NCI-H2196 (cell line): ENCODE measurements around the gene IGIP.

Experiments used
- DNase-seq: peaks from one replicate; lab custom pipeline; 2025; ENCODE audit not compliant: unreplicated experiment; lab: John Stamatoyannopoulos, UW

Gene IGIP

DNA sequence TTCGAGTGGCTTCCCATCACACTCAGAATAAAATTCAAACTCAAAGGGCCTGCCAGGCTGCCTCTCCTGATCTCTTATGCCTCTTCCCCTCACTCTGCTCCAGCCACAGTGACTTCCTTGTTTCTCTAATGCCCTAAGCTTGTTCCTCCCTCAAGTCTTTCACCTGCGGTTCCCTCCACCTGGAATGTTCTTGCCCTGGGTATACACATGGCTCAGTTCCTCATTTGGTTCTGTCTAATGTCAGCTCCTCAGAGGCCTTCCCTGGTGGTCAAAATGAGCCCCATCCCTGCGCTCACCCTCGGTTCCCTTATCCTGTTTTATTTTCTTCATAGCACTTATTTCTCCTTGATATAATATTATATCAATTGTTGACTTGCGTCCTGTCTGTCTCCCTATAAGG lies 36.5 kb downstream of the IGIP start:
- DNase-seq: no peak

DNA sequence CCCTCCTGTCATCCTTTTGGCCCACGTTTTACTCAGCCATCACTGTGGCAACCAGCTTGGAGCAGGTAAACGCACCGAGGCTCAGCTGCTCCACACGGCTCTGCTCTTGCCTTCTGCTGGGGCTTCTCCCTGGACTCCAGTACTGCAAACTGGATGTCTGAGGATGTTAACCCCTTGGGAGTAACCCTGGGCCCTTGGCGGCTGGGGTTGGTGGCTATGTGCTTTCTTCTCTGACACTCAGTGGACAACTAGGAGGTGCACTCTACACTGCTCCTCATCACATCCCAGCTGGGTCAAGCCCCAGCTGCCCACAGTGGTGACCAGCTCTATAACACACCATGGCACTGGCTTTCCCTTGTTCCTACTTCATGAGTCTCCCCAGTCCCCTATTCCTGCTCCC lies 37.0 kb downstream of the IGIP start:
- DNase-seq: no peak

DNA sequence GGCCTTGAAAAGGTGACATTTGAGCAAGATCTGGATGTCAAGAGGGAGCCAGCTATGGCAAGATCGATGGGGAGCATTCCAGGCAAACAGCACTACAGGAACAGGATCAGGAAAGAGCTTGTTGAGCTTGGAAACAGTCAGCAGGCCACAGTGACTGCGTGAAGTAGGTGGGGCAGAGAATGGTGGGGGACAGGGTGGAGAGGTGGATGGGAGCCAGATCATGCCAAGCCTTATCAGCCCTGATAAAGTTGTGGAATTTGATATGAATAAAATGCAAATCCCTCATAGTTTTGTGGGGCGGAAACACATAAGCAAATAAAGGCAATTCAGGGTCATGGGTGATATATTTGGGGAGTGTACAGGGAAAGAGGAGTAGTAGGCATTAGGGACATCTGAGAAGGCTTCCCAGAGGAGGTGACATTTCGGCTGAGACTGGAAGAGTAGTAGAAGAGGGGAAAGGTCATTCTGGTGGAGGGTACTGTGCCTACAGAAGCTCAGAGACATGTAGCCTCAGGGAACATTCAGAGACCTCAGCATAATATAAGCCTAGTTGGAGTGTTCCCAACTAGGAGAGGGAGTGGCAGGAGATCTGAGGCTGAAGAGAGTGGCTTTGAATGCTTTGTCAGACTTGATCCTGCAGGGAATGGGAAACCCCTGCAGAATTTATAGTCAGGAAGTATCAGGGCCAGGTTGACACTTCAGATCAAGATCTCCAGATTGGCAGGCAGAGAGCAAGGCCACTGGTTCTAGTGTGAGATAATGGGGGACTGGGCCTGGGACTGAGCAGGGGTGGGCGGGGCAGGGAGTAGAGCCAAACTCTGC lies 39.6 kb downstream of the IGIP start:
- no peak for DNase-seq

DNA sequence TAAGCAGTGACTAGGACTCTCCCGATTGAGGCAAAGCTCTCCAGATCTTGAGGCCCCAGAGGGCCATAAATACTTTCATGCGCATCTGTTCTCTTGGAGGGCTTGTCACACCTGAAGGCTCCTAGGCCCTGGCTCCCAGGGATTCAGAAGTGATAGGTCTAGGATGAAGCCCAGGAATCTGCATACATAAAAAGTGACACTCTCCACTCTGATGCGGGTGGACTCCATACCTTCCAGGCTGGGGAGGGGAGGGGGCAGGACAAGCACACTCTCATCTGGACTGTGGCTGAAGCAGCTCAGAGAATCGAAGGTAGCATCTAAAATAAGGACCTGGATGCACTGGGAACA lies 40.2 kb downstream of the IGIP start:
- DNase-seq: no peak

DNA sequence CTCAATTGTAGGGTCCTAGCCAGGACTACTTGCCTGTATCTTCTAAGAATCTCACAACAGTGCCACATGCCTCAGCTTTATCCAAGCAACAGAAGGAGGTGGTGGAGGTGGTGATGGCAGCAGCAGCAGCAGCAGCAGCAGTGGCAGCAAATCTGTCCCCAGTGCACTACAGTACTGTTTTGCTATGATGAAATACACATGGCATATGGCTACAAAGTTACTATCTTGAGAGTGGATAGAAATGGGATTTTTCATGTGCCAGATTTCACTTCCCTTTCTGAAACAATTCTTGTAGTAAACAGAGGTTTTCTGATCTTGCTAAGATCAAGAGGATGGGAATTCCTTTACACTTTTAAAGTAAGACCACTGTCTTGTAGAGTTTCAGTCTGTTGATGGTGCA lies 41.2 kb downstream of the IGIP start:
- no peak for DNase-seq

DNA sequence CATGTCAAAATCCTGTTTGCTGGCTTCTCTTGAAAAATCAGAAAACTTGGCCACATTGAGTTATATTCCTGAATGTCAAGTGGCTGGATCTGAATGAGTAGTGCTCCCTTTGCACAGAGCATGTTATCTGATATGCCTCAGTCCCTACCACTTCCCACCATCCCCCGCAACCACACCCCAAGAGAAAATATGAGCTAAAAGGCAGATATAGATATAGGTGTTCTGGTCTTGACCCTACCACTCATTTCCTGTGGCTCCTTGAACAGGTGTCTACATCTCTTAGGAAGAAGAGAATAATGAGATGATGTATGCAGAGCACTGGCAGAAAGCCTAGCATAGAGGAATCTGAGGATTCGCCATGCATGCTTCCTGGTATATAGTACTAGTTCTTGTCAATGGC lies 42.6 kb downstream of the IGIP start:
- peak; percentile 23 for DNase-seq

DNA sequence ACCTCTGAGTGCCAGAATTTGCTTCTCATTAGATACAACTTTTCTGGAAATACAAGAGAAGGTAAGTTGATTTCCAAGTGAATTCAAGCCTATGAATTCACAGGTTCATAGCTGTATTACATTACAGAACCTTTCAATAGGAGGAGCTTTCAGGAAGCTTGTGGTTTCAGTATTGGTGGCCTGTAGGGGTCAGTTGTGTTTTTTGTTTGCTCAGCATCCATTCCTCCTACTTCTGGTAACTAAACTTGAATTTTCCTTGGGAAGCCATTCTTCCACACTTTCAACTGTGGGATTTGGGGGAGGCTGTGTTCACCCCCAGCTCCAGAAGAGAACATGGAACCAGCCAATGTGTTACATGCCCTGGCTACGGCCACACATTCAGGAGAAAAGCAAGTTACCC lies 43.7 kb downstream of the IGIP start:
- no peak for DNase-seq

DNA sequence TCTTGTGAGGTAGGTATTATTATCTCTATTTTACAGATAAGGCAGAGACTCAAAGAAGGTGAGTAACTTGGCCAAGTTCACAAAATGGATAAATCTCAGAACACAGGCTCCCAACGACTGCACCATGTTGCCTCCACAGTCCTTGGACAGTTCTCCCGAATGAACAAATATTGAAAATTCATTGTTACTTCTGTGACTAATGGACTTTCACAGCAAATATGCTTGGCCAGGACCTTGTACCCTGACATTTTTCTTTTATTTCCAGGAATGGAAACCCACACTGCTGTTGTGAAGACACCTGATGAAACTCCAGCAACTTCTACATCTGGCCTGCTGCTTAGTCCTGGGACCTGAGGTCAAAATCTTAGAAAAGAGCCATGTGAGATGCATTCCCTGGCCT lies 46.7 kb downstream of the IGIP start:
- no peak for DNase-seq

DNA sequence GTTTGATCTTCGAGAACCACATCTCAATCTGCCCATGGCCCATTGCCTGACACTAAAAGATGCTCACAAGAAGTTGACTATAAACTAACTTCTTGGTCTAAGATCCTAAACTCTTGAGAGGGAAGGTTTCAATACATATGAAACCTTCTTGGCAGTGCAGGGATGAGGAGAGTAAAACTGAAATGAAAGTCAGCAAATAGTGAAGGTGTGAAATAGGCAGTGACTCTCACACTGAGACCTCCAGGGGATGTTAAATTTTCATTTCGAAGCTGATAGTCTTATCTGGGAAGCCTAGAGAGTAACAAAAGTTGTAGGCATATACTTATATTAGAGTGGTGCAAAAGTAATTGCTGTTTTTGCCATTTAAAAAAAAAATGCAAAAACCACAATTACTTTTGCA lies 48.3 kb downstream of the IGIP start:
- DNase-seq: no peak

DNA sequence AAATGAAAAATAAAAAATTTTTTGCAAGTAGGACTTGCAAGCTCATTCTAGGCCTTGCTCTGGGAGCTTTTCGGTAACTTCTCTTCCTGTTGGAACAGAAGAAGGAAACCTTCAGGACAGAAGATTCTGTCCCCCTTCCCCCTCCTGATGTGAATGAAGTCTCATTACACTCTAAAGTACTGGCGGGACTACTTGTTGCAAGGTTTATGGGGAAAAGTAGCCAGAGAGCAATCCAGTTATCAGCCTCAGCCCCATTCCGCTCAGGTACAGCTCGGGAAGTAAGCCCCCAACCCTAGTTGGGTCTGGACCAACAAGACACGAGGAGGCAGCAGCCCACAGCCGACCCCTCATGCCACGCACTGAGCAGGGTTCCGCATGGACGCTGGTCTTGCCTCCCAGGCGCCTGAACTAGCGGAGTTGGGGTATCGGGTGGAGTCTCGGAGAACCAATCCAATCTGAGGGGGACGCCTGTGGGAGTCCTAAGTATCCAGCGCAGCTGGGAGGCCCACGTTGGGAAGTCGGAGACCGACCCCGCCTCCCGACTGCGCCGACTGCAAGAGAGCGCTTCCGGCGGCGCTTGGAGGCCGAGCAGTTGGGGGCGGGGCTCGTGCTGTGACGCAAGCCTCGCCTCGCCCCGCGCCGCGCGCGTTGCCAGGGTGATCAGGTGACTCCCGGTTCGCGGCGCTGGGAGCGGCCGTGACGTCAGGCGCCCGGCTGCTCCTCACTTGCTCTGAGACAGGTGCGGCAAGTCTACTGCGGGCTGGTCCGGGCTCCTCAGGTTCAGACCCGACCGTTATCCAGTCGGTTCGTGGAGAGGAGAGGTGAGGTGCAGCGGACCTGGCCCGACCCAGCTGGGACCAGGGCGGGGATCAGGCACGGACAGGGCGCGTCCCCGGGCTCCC lies 49.0 kb downstream of the IGIP start, which contains the start of gene CYSTM1:
CYSTM1 (plus strand) TSS at position 724 of the 902 bp plus-strand sequence. CDS start 19,278 bp downstream, outside the sequence.
- peak; percentile 98 for DNase-seq

DNA sequence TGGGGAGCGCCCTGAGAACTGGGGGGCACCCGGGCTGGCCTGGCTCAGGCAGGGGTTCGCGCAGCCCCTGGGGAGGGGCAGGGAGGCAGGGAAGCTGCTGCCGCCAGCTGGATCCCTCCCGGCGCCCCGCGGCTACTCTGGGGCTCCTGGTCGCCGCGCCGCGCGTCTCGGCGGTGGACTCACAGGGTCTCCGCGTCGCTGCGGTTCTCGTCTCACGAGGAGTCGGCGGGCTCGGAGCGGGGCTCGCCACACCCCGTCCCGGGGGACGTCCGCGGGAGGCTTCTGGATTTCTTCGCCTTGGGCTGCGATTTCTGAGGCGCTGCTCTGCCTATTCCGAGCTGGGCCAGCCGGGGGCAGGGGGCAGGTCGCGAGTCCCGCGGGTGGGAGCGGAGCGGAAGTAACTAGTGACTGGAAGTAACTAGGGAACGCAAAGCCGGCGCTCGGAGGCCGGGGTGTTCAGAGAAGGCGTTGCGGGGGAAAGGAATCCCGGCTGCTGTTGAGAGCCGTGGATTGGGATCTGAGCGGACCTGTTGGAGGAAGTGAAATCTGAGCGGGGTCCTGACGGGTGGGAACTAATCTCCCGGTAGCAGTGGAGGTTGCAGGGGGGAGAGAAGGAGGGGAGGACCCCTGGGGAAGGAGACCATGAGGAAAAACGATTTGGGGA lies 49.8 kb downstream of the IGIP start:
- peak; percentile 35 for DNase-seq

DNA sequence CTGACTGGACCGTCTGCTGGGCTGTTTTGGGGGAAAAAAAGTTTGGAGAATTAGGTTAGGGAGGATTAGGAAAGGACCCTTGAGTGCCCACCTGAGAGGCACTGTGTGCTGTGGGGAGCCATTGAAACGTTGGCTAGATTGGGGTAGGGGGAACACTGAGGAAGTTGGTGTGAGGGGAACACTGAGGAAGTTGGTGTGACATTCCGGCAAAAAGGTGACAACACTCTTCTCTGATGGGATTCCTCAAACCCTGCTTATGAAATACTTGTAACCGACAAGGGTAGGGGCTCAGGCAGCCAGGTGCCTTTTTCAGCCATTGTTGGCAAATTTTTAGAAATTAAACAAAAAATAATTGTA lies 50.3 kb downstream of the IGIP start:
- no peak for DNase-seq

DNA sequence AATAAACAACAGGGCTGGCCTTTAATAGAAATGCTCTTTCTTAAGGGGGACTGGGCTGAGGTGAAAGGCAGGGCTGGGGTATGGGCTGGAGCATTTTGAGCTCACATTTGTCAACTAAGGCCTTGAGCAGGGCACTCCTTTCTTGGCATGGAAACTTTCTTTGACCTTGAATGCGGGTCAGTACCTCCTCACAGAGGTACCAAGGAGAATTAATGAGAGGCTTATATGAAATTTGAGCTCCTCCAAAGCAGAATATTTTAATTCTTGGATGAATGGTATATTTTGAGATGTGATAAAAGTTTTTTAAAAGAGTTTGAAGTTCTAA lies 52.3 kb downstream of the IGIP start:
- DNase-seq: no peak

DNA sequence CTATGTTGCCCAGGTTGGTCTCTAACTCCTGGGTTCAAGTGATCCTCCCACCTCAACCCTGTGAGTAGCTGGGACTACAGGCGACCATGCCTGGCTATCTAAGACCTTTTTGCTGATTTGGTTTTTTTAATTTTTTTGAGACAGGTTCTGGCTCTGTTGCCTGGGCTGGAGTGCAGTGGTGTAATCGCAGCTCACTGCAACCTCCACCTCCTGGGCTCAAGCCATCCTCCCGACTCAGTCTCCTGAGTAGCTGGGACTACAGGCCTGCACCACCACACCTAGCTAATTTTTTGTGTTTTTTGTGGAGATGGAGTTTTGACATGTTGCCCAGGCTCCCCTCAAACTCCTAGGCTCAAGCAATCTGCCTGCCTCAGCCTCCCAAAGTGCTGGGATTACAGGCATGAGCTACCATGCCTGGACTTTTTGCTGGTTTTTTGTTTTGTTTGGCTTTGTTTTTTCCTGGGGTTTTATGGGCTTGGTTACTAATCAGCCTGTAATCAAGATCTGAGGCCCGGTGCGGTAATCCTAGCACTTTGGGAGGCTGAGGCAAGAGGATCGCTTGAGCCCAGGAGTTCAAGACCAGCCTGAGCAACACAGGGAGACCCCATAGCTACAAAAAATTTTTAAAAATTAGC lies 52.9 kb downstream of the IGIP start:
- DNase-seq: no peak
